ENCODE data around the gene SRBD1.

DNA sequence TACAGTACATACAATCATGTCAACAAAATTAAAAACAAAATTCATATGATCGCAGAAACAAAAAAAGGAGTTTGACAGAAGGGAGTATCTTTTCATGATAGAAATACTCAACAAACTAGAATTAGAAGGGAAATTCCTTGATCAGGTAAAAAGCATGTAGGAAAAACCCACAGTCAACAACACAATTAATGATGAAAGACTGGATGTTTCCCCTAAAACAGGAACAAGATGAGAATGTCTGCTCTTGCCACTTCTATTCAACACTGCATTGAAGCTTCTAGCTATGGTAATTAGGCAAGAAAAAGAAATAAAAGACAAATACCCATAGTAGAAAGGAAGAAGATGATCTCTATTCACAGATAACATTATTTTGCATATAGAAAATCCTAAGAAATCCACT lies 87.1 kb downstream of the SRBD1 start:
- TF ChIP-seq, protein P1, sequence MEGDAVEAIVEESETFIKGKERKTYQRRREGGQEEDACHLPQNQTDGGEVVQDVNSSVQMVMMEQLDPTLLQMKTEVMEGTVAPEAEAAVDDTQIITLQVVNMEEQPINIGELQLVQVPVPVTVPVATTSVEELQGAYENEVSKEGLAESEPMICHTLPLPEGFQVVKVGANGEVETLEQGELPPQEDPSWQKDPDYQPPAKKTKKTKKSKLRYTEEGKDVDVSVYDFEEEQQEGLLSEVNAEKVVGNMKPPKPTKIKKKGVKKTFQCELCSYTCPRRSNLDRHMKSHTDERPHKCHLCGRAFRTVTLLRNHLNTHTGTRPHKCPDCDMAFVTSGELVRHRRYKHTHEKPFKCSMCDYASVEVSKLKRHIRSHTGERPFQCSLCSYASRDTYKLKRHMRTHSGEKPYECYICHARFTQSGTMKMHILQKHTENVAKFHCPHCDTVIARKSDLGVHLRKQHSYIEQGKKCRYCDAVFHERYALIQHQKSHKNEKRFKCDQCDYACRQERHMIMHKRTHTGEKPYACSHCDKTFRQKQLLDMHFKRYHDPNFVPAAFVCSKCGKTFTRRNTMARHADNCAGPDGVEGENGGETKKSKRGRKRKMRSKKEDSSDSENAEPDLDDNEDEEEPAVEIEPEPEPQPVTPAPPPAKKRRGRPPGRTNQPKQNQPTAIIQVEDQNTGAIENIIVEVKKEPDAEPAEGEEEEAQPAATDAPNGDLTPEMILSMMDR (IDR thresholded peaks at IDR 0.05), result no peak
- TF ChIP-seq POLR2AphosphoS5 (IDR thresholded peaks at IDR 0.05) (no peak), EP300 (IDR thresholded peaks at IDR 0.05; ENCODE audit: low read depth) (no peak)

Measured in transverse colon (tissue), 4 donors.